ENCODE results near the gene ATP1B4. TPM values are rescaled to one million over a fixed set of nuclear protein-coding genes. Genes with fewer than 3 reads are reported as not detected.

The ATP1B4 gene
- total and polyA plus RNA-seq, 2 donors from 2014 or later, result not detected

GRCh38 chrX:120426599-120426998, 64.7 kb downstream of the ATP1B4 start:
- Histone ChIP-seq H3K9me3 (ENCODE audit: control insufficient read depth in 2 of 3, insufficient read depth in 1 of 3, low read length in 3 of 3) (no peaks in the 10 kb centered on the region), H3K4me3 (ENCODE audit: low read length in 3 of 3) (no peak overlapping the region), H3K27ac (ENCODE audit: low read depth in 2 of 2, low read length in 2 of 2) (no peak overlapping the region), H3K9ac (ENCODE audit: low read length in 3 of 3) (no peak overlapping the region), H3K27me3 (ENCODE audit: control insufficient read depth, insufficient read depth, low read length) (no peaks in the 10 kb centered on the region), H3K4me1 (ENCODE audit: control insufficient read depth in 2 of 3, insufficient read depth in 2 of 3, low read depth in 1 of 3, low read length in 3 of 3) (no peaks in the 10 kb centered on the region), H3K36me3 (ENCODE audit: control insufficient read depth in 2 of 3, insufficient read depth in 3 of 3, low read length in 3 of 3) (no peaks in the 10 kb centered on the region)
- FAIRE-seq (no peak), DNase-seq (no peak)
- no peak for TF ChIP-seq CTCF (IDR thresholded peaks at IDR 0.05; ENCODE audit: borderline replicate concordance, extremely low read depth, insufficient read depth)
- intact Hi-C loops (cut with DNase I), result no loop called here

DNA sequence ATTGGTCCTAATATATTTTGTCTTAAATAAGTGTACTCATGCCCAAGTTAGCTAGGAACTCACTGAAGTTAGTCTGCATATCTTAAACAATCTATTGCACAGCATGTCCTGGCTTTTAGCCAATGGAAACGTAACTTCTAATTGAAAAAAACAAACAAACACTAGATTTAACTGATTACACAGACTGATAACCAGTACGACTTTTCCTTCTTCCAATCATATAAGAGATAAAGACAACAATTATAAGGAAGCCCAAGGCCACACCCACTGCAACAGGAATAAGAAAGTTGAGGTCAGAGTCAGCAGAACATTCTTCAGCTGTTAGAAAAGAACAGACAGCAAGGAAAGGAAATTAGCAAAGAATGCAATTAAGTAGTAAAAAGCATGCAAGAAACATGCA, 66.4 kb downstream of the ATP1B4 start:
- no peaks in the 10 kb centered on the region for H3K36me3 ChIP-seq (ENCODE audit: control insufficient read depth in 2 of 3, insufficient read depth in 3 of 3, low read length in 3 of 3)
- peak in 1 of 5 donors; percentile 8 for DNase-seq
- intact Hi-C loops (cut with DNase I), result no loop called here
- no peak for TF ChIP-seq CTCF (IDR thresholded peaks at IDR 0.05; ENCODE audit: borderline replicate concordance, extremely low read depth, insufficient read depth)
- no peak overlapping the region for H3K9ac ChIP-seq (ENCODE audit: low read length in 3 of 3)
- peak; percentile 37 for FAIRE-seq
- no peaks in the 10 kb centered on the region for H3K27me3 ChIP-seq (ENCODE audit: control insufficient read depth, insufficient read depth, low read length)
- no peaks in the 10 kb centered on the region for H3K4me1 ChIP-seq (ENCODE audit: control insufficient read depth in 2 of 3, insufficient read depth in 2 of 3, low read depth in 1 of 3, low read length in 3 of 3)
- H3K9me3 ChIP-seq (ENCODE audit: control insufficient read depth in 2 of 3, insufficient read depth in 1 of 3, low read length in 3 of 3), result no peaks in the 10 kb centered on the region
- no peak overlapping the region for H3K27ac ChIP-seq (ENCODE audit: low read depth in 2 of 2, low read length in 2 of 2)
- H3K4me3 ChIP-seq (ENCODE audit: low read length in 3 of 3), result no peak overlapping the region

GRCh38 chrX:120429776-120430540, 68.1 kb downstream of the ATP1B4 start:
- no peaks in the 10 kb centered on the region for H3K36me3 ChIP-seq (ENCODE audit: control insufficient read depth in 2 of 3, insufficient read depth in 3 of 3, low read length in 3 of 3)
- no peak overlapping the region for H3K4me3 ChIP-seq (ENCODE audit: low read length in 3 of 3)
- FAIRE-seq (peak; percentile 30), DNase-seq (peak in 1 of 5 donors; percentile 2)
- no peaks in the 10 kb centered on the region for H3K9me3 ChIP-seq (ENCODE audit: control insufficient read depth in 2 of 3, insufficient read depth in 1 of 3, low read length in 3 of 3)
- no peaks in the 10 kb centered on the region for H3K4me1 ChIP-seq (ENCODE audit: control insufficient read depth in 2 of 3, insufficient read depth in 2 of 3, low read depth in 1 of 3, low read length in 3 of 3)
- TF ChIP-seq CTCF (IDR thresholded peaks at IDR 0.05; ENCODE audit: borderline replicate concordance, extremely low read depth, insufficient read depth), result no peak
- no peak overlapping the region for H3K27ac ChIP-seq (ENCODE audit: low read depth in 2 of 2, low read length in 2 of 2)
- intact Hi-C loops (cut with DNase I), result no loop called here
- no peaks in the 10 kb centered on the region for H3K27me3 ChIP-seq (ENCODE audit: control insufficient read depth, insufficient read depth, low read length)
- no peak overlapping the region for H3K9ac ChIP-seq (ENCODE audit: low read length in 3 of 3)

Other genes with a start within 250 kb of the ATP1B4 start
- 0.79 TPM for gene RHOXF1, start 246.2 kb upstream of the ATP1B4 start, total RNA-seq
- gene RHOXF1, start 246.2 kb upstream of the ATP1B4 start, polyA plus RNA-seq (ENCODE audit: insufficient read depth, low read depth, low replicate concordance), result 0.97 TPM
- not detected for gene RHOXF2, start 203.5 kb upstream of the ATP1B4 start, total RNA-seq
- gene RHOXF2, start 203.5 kb upstream of the ATP1B4 start, polyA plus RNA-seq (ENCODE audit: insufficient read depth, low read depth, low replicate concordance), result not detected
- gene ZBTB33, start 111.3 kb upstream of the ATP1B4 start, total RNA-seq, result 13.0 TPM
- gene ZBTB33, start 111.3 kb upstream of the ATP1B4 start, polyA plus RNA-seq (ENCODE audit: insufficient read depth, low read depth, low replicate concordance), result 4.4 TPM
- gene TMEM255A, start 50.6 kb upstream of the ATP1B4 start, total RNA-seq, result 1.2 TPM
- gene TMEM255A, start 50.6 kb upstream of the ATP1B4 start, polyA plus RNA-seq (ENCODE audit: insufficient read depth, low read depth, low replicate concordance), result 2.8 TPM
- 145 TPM for gene LAMP2, start 107.2 kb downstream of the ATP1B4 start, total RNA-seq
- 91.2 TPM for gene LAMP2, start 107.2 kb downstream of the ATP1B4 start, polyA plus RNA-seq (ENCODE audit: insufficient read depth, low read depth, low replicate concordance)
- 34.7 TPM for gene CUL4B, start 198.9 kb downstream of the ATP1B4 start, total RNA-seq
- 15.7 TPM for gene CUL4B, start 198.9 kb downstream of the ATP1B4 start, polyA plus RNA-seq (ENCODE audit: insufficient read depth, low read depth, low replicate concordance)
- gene MCTS1, start 242.0 kb downstream of the ATP1B4 start, total RNA-seq, result 30.6 TPM
- 73.7 TPM for gene MCTS1, start 242.0 kb downstream of the ATP1B4 start, polyA plus RNA-seq (ENCODE audit: insufficient read depth, low read depth, low replicate concordance)